GM23338 (cell line): ENCODE data around the gene SNTG2. TPM values are rescaled to one million over a fixed set of nuclear protein-coding genes. Genes with fewer than 3 reads are reported as not detected.

Experiments
- ATAC-seq: fragments of 200-7000 bp; cut with Tn5 transposase; 3 replicates; pipeline ENCODE4 v1.9.1; 2020
- DNase-seq: peaks from one replicate; pipeline ENCODE4 v3.0.0-alpha.2; 2015; ENCODE audit warnings: low spot score
- H2AFZ ChIP-seq: fragments of 200-600 bp; sonication (generic); 2 replicates; pipeline ENCODE4 v1.8.0; 2016; ENCODE audit warnings: antibody characterized with exemption, mild to moderate bottlenecking, moderate library complexity
- H3F3A ChIP-seq: fragments of 200-600 bp; sonication (generic); replicated peaks from 2 replicates; pipeline ENCODE4 v1.8.0; 2017; ENCODE audit warnings: antibody characterized with exemption, mixed run types, low read depth
- H3K27ac ChIP-seq: fragments of 200-600 bp; sonication (generic); 2 replicates; pipeline ENCODE4 v1.6.1; 2016; ENCODE audit warnings: low read depth
- H3K27me3 ChIP-seq: fragments of 200-600 bp; sonication (generic); 2 replicates; pipeline ENCODE4 v1.8.0; 2016; ENCODE audit warnings: mild to moderate bottlenecking, mixed run types, moderate library complexity; ENCODE audit not compliant: insufficient read depth
- H3K36me3 ChIP-seq: fragments of 200-600 bp; sonication (generic); 2 replicates; pipeline ENCODE4 v1.8.0; 2016; ENCODE audit warnings: mild to moderate bottlenecking; ENCODE audit not compliant: insufficient read depth
- H3K4me1 ChIP-seq: fragments of 200-600 bp; sonication (generic); 2 replicates; pipeline ENCODE4 v1.8.0; 2016; ENCODE audit warnings: mild to moderate bottlenecking, moderate library complexity; ENCODE audit not compliant: insufficient read depth
- H3K4me2 ChIP-seq: fragments of 200-600 bp; sonication (generic); 2 replicates; pipeline ENCODE4 v1.7.1; 2017; ENCODE audit warnings: mixed run types
- H3K4me3 ChIP-seq: fragments of 200-600 bp; sonication (generic); 2 replicates; pipeline ENCODE4 v1.6.1; 2016; ENCODE audit warnings: mixed run types
- H3K79me2 ChIP-seq: fragments of 200-600 bp; sonication (generic); replicated peaks from 2 replicates; pipeline ENCODE4 v1.8.0; 2017; ENCODE audit warnings: mild to moderate bottlenecking; ENCODE audit not compliant: insufficient read depth
- H3K9me2 ChIP-seq: fragments of 200-600 bp; sonication (generic); 2 replicates; pipeline ENCODE4 v1.8.0; 2017; ENCODE audit not compliant: insufficient read depth
- H4K20me1 ChIP-seq: fragments of 200-600 bp; sonication (generic); replicated peaks from 2 replicates; pipeline ENCODE4 v1.8.0; 2017; ENCODE audit warnings: mild to moderate bottlenecking; ENCODE audit not compliant: insufficient read depth
- H3K27ac Mint-ChIP-seq: 2 replicates; pipeline ENCODE4 v1.8.0; 2020; ENCODE audit warnings: inconsistent platforms, mild to moderate bottlenecking, moderate library complexity, mixed read lengths
- H3K27me3 Mint-ChIP-seq: 3 replicates; pipeline ENCODE4 v1.8.0; 2022; ENCODE audit warnings: low read depth, mild to moderate bottlenecking, moderate library complexity, mixed read lengths, inconsistent platforms; ENCODE audit not compliant: insufficient read depth, poor library complexity
- H3K36me3 Mint-ChIP-seq: 3 replicates; pipeline ENCODE4 v1.8.0; 2021; ENCODE audit warnings: low read depth, mild to moderate bottlenecking, inconsistent platforms, moderate library complexity, mixed read lengths
- H3K4me1 Mint-ChIP-seq: 3 replicates; pipeline ENCODE4 v1.8.0; 2020; ENCODE audit warnings: mild to moderate bottlenecking, inconsistent platforms, mixed read lengths
- H3K4me3 Mint-ChIP-seq: 3 replicates; pipeline ENCODE4 v1.8.0; 2021; ENCODE audit warnings: moderate library complexity, mild to moderate bottlenecking, inconsistent platforms, mixed read lengths
- H3K9me3 Mint-ChIP-seq: 3 replicates; pipeline ENCODE4 v1.8.0; 2020; ENCODE audit warnings: moderate library complexity, mild to moderate bottlenecking, inconsistent platforms, mixed read lengths
- CREB1 ChIP-seq: fragments of 250-450 bp; sonication (Bioruptor Pico); IDR thresholded peaks from 2 replicates; pipeline ENCODE4 v1.5.0; 2020; ENCODE audit warnings: low read depth, mild to moderate bottlenecking, moderate library complexity
- CTCF ChIP-seq, 2 experiments: fragments of 200-600 bp in 1 of 2; sonication (generic) in 1 of 2; conservative IDR thresholded peaks; 2 replicates each; pipeline versions ENCODE4 v1.5.1 to v1.6.1; 2016 to 2017; ENCODE audit warnings: antibody characterized with exemption in 2 of 2, low read depth in 2 of 2, mild to moderate bottlenecking in 2 of 2, moderate library complexity in 1 of 2
- EZH2 ChIP-seq: fragments of 200-600 bp; sonication (generic); IDR thresholded peaks from one replicate; pipeline ENCODE4 v1.8.0; 2017; ENCODE audit warnings: antibody characterized with exemption, mild to moderate bottlenecking, low read depth; ENCODE audit not compliant: unreplicated experiment
- EZH2phosphoT487 ChIP-seq: fragments of 200-600 bp; sonication (generic); IDR thresholded peaks from one replicate; pipeline ENCODE4 v1.8.1; 2018; ENCODE audit warnings: antibody characterized with exemption; ENCODE audit not compliant: unreplicated experiment
- JUNB ChIP-seq: IDR thresholded peaks from one replicate; pipeline ENCODE4 v1.6.1; 2016; ENCODE audit warnings: antibody characterized with exemption; ENCODE audit not compliant: unreplicated experiment
- NANOG ChIP-seq: IDR thresholded peaks from 2 replicates; pipeline ENCODE4 v1.6.1; 2016; ENCODE audit warnings: antibody characterized with exemption, borderline replicate concordance
- POLR2AphosphoS5 ChIP-seq: IDR thresholded peaks from 2 replicates; pipeline ENCODE4 v1.6.1; 2016; ENCODE audit warnings: antibody characterized with exemption, low read depth
- STAT1 ChIP-seq: IDR thresholded peaks from one replicate; pipeline ENCODE4 v1.6.1; 2016; ENCODE audit warnings: antibody characterized with exemption; ENCODE audit not compliant: unreplicated experiment
- ZNF114 ChIP-seq: fragments of 250-450 bp; sonication (Bioruptor Pico); IDR thresholded peaks from 2 replicates; pipeline ENCODE4 v1.5.0; 2020; ENCODE audit warnings: mild to moderate bottlenecking, moderate library complexity
- ZNF331 ChIP-seq: fragments of 250-450 bp; sonication (Bioruptor Pico); IDR thresholded peaks from 2 replicates; pipeline ENCODE4 v1.5.0; 2020; ENCODE audit warnings: low read depth, mild to moderate bottlenecking, moderate library complexity
- ZNF462 ChIP-seq: fragments of 250-450 bp; sonication (Bioruptor Pico); IDR thresholded peaks from 2 replicates; pipeline ENCODE4 v1.5.0; 2020; ENCODE audit warnings: mild to moderate bottlenecking, moderate library complexity
- polyA plus RNA-seq: library from polyadenylated mRNA; unstranded; fragments of >200 nt; fragmentation: Nextera tagmentation; extraction: Ambion mirVana; gene quantifications from 2 replicates; pipeline ENCODE4 v1.2.1, GENCODE V29; 2016
- total RNA-seq: library from RNA; depleted of rRNA; stranded (reverse); fragments of >200 nt; shearing (Covaris generic); gene quantifications from 2 replicates; pipeline ENCODE4 v1.2.3, GENCODE V29; 2014
- TF ChIP-seq, protein P1 (sequence below): IDR thresholded peaks from one replicate; pipeline ENCODE4 v1.6.1; 2018; ENCODE audit warnings: antibody characterized with exemption; ENCODE audit not compliant: unreplicated experiment
- TF ChIP-seq, protein P2 (sequence below): IDR thresholded peaks from 2 replicates; pipeline ENCODE4 v1.6.1; 2016; ENCODE audit warnings: antibody characterized with exemption

Gene SNTG2
- total and polyA plus RNA-seq, 2 experiments from 2014 or later, result 27.5 to 60.4 TPM

DNA sequence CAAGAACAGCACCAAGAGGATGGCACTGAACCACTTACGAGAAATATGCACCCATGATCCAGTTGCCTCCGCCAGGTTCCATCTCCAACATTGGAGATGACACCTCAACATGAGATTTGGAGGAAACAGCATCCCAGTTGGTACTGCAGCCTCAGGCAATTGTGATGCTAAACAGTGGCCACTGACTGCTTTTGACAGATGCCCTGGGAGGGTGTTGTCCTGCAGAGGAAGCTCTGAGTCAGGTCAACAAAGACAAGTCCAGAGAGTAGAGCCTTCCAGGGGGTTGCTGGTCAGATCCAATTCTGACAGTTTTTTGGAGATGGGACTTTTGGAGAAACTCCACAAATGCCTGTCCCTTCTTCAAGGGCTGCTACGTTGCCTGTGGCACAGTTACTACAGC lies 82.4 kb downstream of the SNTG2 start:
- Histone ChIP-seq H3F3A (no peaks in the 10 kb centered on the region), H3K9me2 (no peaks in the 10 kb centered on the region), H3K4me1 (peaks cover 22% of the 10 kb centered on the region), H2AFZ (no peak overlapping the region), H3K27me3 (no peaks in the 10 kb centered on the region), H3K27ac (no peak overlapping the region), H3K4me2 (peak overlapping the region; percentile 39), H4K20me1 (peaks cover 62% of the 10 kb centered on the region), H3K36me3 (no peaks in the 10 kb centered on the region), H3K79me2 (peaks cover 77% of the 10 kb centered on the region), H3K4me3 (no peak overlapping the region)
- Mint-ChIP-seq H3K27me3 (peaks cover 3% of the 10 kb centered on the region), H3K4me3 (no peak overlapping the region; the same call in 2 of the 3 replicates), H3K9me3 (peaks cover 12% of the 10 kb centered on the region; the same call in 2 of the 3 replicates), H3K27ac (no peak overlapping the region), H3K4me1 (peaks cover 26% of the 10 kb centered on the region), H3K36me3 (peaks cover 20% of the 10 kb centered on the region)
- TF ChIP-seq CREB1, result no peak
- no peak for TF ChIP-seq CTCF (conservative IDR thresholded peaks at IDR 0.05; ENCODE audit: low read depth in 2 of 2)
- TF ChIP-seq POLR2AphosphoS5, result no peak
- TF ChIP-seq ZNF331 (CRISPR knock-in tag), result no peak
- TF ChIP-seq, protein P1, sequence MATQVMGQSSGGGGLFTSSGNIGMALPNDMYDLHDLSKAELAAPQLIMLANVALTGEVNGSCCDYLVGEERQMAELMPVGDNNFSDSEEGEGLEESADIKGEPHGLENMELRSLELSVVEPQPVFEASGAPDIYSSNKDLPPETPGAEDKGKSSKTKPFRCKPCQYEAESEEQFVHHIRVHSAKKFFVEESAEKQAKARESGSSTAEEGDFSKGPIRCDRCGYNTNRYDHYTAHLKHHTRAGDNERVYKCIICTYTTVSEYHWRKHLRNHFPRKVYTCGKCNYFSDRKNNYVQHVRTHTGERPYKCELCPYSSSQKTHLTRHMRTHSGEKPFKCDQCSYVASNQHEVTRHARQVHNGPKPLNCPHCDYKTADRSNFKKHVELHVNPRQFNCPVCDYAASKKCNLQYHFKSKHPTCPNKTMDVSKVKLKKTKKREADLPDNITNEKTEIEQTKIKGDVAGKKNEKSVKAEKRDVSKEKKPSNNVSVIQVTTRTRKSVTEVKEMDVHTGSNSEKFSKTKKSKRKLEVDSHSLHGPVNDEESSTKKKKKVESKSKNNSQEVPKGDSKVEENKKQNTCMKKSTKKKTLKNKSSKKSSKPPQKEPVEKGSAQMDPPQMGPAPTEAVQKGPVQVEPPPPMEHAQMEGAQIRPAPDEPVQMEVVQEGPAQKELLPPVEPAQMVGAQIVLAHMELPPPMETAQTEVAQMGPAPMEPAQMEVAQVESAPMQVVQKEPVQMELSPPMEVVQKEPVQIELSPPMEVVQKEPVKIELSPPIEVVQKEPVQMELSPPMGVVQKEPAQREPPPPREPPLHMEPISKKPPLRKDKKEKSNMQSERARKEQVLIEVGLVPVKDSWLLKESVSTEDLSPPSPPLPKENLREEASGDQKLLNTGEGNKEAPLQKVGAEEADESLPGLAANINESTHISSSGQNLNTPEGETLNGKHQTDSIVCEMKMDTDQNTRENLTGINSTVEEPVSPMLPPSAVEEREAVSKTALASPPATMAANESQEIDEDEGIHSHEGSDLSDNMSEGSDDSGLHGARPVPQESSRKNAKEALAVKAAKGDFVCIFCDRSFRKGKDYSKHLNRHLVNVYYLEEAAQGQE, result no peak
- TF ChIP-seq, protein P2, sequence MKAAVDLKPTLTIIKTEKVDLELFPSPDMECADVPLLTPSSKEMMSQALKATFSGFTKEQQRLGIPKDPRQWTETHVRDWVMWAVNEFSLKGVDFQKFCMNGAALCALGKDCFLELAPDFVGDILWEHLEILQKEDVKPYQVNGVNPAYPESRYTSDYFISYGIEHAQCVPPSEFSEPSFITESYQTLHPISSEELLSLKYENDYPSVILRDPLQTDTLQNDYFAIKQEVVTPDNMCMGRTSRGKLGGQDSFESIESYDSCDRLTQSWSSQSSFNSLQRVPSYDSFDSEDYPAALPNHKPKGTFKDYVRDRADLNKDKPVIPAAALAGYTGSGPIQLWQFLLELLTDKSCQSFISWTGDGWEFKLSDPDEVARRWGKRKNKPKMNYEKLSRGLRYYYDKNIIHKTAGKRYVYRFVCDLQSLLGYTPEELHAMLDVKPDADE, result no peak
- no peak for TF ChIP-seq EZH2
- no peak for TF ChIP-seq STAT1
- TF ChIP-seq JUNB, result no peak
- no peak for TF ChIP-seq NANOG
- TF ChIP-seq ZNF462, result no peak; the same call in 1 of the 2 replicates
- TF ChIP-seq ZNF114 (CRISPR knock-in tag), result no peak
- no peak for TF ChIP-seq EZH2phosphoT487
- peak; percentile 88 for ATAC-seq
- peak; percentile 44 for DNase-seq
